OCI-LY1 (cell line): ENCODE results near the gene DHRS7B.
"Not testable (repeated sequence)": the region's sequence is repeated elsewhere in the genome, so short reads cannot be mapped to it uniquely, and the experiment has no call there.

Source experiments
- EZH2 ChIP-seq: fragments of 200-600 bp; sonication (generic), shearing (Covaris generic); IDR thresholded peaks from 2 replicates; pipeline ENCODE4 v1.8.0; 2017; ENCODE audit warnings: borderline replicate concordance, mixed run types, mild to moderate bottlenecking, antibody characterized with exemption, low read length, moderate library complexity, mixed read lengths
- TF ChIP-seq, protein P1 (sequence below): fragments of 200-600 bp; sonication (generic), shearing (Covaris generic); IDR thresholded peaks from 2 replicates; pipeline ENCODE4 v1.5.1; 2017; ENCODE audit warnings: mild to moderate bottlenecking, antibody characterized with exemption, low read length, moderate library complexity, mixed read lengths

DNA sequence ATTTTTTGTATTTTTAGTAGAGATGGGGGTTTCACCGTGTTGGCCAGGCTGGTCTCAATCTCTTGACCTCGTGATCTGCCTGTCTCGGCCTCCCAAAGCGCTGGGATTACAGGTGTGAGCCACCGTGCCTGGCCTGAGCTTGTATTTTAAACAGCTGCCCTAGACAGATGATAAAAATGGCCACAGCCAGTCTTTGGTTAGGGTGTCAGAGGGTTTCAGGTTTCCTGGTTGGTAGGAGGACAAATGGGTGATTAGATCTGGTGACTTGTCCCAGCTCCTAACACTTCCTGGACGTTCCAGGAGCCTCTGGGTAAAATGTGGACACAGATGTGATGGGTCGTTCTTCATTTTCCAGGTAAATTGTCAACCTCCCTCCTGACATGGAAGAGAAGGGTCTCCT, 65.7 kb downstream of the DHRS7B start:
- TF ChIP-seq, protein P1, sequence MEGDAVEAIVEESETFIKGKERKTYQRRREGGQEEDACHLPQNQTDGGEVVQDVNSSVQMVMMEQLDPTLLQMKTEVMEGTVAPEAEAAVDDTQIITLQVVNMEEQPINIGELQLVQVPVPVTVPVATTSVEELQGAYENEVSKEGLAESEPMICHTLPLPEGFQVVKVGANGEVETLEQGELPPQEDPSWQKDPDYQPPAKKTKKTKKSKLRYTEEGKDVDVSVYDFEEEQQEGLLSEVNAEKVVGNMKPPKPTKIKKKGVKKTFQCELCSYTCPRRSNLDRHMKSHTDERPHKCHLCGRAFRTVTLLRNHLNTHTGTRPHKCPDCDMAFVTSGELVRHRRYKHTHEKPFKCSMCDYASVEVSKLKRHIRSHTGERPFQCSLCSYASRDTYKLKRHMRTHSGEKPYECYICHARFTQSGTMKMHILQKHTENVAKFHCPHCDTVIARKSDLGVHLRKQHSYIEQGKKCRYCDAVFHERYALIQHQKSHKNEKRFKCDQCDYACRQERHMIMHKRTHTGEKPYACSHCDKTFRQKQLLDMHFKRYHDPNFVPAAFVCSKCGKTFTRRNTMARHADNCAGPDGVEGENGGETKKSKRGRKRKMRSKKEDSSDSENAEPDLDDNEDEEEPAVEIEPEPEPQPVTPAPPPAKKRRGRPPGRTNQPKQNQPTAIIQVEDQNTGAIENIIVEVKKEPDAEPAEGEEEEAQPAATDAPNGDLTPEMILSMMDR = not testable (repeated sequence)
- not testable (repeated sequence) for TF ChIP-seq EZH2
